GM19351 (cell line): ENCODE measurements around the gene UNC119.

Source experiments
- ATAC-seq: cut with Tn5 transposase; IDR thresholded peaks from one replicate; pipeline ENCODE4 v1.9.1; 2021; ENCODE audit warnings: mild to moderate bottlenecking, moderate library complexity; ENCODE audit not compliant: unreplicated experiment

Gene UNC119

GRCh38 chr17:28500712-28501379 lies 51.6 kb downstream of the UNC119 start:
- ATAC-seq: peak; percentile 68

- ATAC-seq: no peak
Observed at GRCh38 chr17:28499684-28500357, 52.6 kb downstream of the UNC119 start.

GRCh38 chr17:28499364-28499664 lies 53.1 kb downstream of the UNC119 start:
- ATAC-seq: no peak

- no peak for ATAC-seq
Observed at GRCh38 chr17:28498652-28499363, 53.6 kb downstream of the UNC119 start.

- no peak for ATAC-seq
Observed at GRCh38 chr17:28497931-28498330, 54.5 kb downstream of the UNC119 start.
